Fibroblast of skin of scalp (primary cell): Measurements from ENCODE around the gene DENND5B.
"Not testable (repeated sequence)": the region's sequence is repeated elsewhere in the genome, so short reads cannot be mapped to it uniquely, and the experiment has no call there.

ENCODE experiments used
- DNase-seq: peaks from one replicate; pipeline ENCODE4 v3.0.0-alpha.2; 2013

DENND5B gene

GRCh38 chr12:31589904-31590641, 863 bp downstream of the DENND5B start:
- peak; percentile 61 for DNase-seq

GRCh38 chr12:31589598-31589903, 1.4 kb downstream of the DENND5B start:
- no peak for DNase-seq

GRCh38 chr12:31588976-31589375, 2.0 kb downstream of the DENND5B start:
- no peak for DNase-seq

DNA sequence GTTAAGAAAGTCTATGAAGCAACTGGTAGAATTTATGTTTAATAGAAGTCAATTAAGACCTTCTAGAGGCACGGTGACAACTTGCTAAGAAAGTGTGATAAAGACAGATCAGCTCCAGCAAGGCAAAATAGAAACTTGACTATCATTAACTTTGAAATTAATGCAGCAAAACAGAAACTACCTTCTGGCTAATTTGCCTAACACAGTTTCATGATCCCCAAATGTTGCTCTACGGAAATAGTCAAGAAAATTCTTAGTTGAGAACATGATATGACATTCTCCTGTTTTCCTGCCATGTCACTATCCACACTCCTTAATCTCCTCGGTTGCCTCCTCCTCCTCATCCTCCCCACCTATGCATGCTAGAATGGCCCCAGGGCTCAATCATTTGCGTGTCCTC, 4.2 kb downstream of the DENND5B start:
- DNase-seq, result no peak

GRCh38 chr12:31585895-31586294, 5.0 kb downstream of the DENND5B start:
- DNase-seq, result no peak

GRCh38 chr12:31585271-31585670, 5.7 kb downstream of the DENND5B start:
- DNase-seq, result peak; percentile 78

DNA sequence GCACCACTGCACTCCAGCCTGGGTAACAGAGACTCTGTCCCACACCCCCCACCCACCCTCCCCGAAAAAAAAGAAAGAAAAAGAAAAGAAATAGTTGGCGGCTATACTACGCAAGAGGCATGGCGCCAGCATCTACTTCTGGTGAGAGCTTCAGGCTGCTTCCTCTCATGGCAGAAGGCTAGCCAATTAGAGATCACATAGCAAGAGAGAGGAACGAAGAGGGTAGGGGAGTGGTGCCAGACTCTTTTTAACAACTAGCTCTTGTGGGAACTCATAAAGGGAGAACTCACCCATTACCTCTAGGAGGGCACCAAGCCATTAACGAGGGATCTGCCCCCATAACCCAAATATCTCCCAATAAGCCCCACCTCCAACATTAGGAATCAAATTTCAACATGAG, 6.2 kb downstream of the DENND5B start:
- DNase-seq, result no peak

- no peak for DNase-seq
Measured at GRCh38 chr12:31583878-31584277, 7.1 kb downstream of the DENND5B start.

GRCh38 chr12:31582155-31582554, 8.8 kb downstream of the DENND5B start:
- DNase-seq, result peak; percentile 71

GRCh38 chr12:31578632-31579031, 12.3 kb downstream of the DENND5B start:
- DNase-seq, result peak; percentile 61

DNA sequence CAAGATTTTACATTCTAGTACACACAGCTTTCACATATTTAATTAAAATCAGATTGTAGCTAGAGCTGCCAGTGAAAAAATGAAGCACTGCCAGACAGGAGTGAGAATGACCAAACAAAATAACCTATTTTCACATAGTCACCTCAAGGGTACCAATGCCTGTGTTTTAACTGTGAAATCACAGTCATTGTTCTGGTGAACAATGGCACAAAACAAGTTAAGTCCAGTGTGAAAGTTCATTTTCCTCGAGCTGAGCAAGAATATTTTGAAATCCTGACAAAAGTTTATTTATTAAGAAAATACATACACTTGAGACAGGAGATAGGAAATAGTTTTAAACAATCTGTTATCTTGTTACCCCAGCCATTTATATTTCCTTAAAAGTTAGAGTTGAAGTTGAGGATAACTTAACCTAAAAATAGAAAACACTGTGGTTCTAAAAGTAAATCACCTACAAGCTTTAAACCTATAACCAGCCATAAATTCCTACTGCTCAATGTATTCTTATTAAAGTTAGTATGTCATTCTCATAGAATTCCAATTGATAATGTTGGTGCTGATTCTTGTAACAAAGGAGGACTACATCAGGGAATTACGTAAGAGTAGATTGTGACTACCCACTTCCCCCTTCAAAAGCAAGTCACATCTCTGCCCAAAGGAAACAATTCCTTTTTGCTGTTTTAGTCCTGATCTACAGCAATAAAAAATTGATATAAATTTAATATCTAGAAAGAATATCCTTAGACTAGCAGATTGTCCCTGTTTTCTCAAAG, 15.9 kb downstream of the DENND5B start:
- no peak for DNase-seq

DNA sequence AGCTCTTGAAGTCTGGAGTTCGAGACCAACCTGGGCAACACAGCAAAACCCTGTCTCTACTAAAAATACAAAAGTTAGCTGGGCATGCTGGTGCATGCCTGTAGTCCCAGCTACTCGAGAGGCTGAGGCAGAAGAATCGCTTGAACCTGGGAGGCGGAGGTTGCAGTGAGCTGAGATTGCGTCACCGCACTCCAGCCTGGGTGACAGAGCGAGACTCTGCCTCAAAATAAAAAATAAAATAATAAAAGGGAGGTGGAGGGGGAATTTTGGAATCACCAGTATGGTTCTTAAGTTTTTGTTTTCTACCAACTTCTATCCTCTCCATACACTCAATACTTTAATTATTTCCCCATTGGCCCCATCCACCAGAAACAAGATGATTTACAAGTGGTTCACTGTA, 16.6 kb downstream of the DENND5B start:
- not testable (repeated sequence) for DNase-seq

DNA sequence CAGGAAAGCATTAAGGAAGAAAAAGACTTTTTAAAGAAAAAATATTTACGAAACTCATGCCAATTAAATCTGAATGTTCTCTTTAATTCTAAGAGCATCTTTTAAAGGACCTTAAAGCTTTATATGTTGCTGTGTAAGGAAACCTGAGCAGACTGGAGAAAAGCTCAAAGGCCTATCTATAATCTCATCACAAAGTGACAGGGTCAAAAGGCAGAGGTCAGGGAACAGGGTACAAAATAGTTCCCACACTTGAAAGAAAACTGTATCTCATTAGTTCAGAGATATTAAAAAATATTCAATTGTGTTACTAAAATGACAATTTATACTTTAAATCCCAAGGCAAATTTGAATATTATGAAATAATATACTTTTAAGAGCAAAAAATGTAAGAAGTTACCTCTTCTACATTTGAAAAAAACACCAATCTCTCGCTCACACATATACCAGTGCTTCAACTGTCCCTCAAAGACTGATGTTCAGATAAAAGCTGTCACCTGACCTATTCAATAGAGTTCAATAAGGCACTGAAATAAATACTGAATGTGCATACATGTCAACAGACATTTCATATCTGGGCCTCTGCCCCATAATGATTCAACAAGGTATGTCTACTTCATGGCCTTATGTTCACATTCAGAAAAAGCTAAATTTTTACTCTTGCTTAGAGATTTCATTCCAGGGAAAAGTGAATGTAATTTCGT, 17.9 kb downstream of the DENND5B start:
- no peak for DNase-seq

- DNase-seq, result peak; percentile 32
Measured at GRCh38 chr12:31570880-31571279, 20.1 kb downstream of the DENND5B start.

GRCh38 chr12:31569517-31569916, 21.4 kb downstream of the DENND5B start:
- not testable (repeated sequence) for DNase-seq

DNA sequence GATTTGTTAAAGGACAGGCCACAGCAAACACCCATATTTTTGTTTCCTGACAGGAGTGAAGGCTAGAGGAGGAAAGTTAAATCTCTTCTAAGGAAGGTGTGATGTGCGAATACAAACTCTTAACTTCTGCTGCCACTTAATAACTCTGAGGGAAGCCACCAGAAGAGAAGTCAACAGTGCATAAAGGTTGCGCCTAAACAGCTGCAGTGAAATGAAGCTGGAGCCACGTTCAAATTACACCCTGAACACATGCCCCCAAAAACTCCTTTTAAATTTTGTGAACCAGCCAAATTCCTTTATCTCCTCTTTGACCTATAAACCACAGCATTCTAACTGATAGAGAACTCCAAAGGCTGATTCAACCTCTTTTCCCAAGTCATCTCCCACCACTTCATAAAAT, 22.4 kb downstream of the DENND5B start:
- DNase-seq, result no peak

DNA sequence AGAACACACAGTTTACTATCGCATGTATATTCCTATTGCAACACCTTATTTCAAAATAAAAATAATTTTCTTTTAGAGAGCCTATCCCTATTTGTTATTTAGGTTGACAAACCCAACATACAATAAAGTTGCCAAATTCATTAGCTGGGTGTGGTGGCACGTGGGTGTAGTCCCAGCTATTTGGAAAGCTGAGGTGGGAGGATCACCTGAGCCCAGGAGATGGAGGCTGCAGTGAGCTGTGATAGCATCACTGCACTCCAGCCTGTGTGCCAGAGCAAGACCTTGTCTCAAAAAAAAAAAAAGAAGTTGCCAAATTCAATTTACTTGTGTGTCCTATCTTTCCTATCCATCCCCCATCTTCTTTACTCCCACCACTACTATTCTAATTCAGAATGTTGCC, 23.9 kb downstream of the DENND5B start:
- DNase-seq, result no peak

GRCh38 chr12:31566547-31566946, 24.4 kb downstream of the DENND5B start:
- no peak for DNase-seq

DNA sequence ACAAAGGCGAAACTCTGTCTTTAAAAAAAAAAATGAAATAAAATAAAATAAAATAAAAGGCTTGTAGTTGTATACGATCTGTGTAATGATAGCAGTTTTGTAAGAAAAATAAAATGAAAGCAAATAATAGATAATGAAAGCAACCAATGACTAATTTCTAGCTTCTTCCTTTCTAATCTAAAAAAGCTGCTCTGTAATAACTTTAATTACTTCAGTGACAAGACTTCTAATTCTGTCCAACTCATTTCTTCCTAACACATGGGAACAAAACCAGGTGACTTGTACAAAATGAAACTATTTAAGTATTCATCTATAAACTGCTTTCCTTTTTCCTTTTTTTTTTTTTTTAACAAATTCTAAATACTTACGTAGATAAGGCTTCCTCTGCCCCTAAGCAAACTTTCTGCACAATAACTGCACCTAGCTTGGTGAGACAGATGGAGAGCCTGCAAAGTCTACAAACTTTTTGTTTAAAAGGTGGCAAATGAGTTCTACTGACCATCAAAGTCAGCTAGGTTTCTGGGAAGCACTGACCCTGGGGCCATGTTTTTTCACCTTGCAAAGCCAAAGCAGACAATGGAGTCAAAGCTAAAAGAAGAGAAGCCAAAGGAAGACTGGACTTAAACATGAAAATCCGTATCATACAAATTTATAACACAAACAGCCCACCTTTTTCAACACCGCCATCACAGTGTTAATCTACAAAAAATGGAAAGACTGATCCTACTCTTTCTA, 28.2 kb downstream of the DENND5B start:
- no peak for DNase-seq

DNA sequence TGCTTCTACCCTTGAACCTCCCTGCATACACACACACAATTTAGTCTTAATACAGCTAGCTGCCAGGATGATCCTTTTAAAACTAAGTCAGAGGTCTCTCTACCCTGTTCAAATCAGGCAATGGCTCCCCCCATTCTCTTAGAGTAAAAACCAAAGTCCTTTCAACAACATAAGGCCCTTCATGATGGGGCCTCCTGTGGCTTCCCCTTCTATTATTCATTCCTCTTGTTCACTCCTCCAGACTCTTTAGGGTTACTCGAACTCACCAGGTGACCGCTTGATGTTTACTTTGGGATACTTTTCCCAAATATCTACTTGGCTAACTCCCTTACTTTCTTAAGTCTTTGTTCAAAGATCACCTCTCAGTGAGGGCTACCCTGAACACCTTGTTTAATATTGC, 30.4 kb downstream of the DENND5B start:
- DNase-seq, result no peak

DNA sequence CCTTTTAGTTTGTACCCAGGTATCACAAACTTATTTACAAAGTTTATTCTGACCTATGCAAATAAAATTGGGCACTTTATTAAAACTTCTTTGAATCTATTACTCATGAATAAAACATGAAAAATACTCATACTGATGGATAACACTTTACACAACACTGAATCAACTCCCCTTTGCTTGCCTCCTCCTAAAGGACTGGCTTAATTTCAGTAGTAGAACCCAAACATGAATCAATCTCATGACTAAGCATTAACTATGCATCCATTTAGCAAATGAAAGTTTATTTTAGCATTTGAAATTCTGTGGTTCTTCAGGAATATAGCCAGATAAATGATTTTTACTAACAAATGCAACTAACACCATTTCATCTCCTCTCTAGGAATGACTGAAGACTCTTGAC, 32.4 kb downstream of the DENND5B start:
- DNase-seq, result peak; percentile 59

DNA sequence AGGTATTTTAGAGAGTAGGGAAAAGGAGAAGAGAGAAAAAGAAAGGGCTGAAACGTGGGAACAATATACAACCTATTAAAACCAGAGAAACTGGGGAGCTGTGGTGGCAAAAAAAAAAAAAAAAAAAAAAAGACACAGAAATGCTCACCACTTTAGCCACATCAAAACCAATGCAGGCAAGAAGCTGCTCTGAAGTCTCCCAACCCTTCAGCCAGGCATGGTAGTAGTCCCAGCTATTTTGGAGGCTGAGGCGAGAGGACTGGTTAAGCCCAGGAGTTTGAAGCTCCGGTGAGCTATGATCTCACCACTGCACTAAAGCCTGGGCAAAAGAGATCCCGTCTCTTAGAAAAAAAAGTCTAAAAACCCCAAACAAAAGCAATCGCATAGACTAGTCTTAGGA, 33.2 kb downstream of the DENND5B start:
- DNase-seq, result no peak

DNA sequence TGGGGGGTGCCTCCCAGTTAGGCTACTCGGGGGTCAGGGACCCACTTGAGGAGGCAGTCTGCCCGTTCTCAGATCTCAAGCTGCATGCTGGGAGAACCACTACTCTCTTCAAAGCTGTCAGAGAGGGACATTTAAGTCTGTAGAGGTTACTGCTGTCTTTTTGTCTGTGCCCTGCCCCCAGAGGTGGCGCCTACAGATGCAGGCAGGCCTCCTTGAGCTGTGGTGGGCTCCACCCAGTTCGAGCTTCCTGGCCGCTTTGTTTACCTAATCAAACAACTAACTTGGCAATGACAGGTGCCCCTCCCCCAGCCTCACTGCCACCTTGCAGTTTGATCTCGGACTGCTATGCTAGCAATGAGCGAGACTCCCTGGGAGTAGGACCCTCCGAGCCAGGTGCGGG, 35.5 kb downstream of the DENND5B start:
- DNase-seq, result not testable (repeated sequence)
